HL-60 (cell line): ENCODE measurements around the gene FRMD3.
A peak's percentile ranks its signal among the peaks of the same experiment; 100 is the strongest.
"Not testable (repeated sequence)": the region's sequence is repeated elsewhere in the genome, so short reads cannot be mapped to it uniquely, and the experiment has no call there.

ENCODE experiments used
- DNase-seq, 2 experiments: peaks; one replicate each; pipeline ENCODE4 v3.0.0-alpha.2; 2010 to 2020; ENCODE audit warnings: low read depth in 1 of 2, low spot score in 1 of 2
- H3K27ac ChIP-seq: fragments of 250-450 bp; sonication (Bioruptor Pico); replicated peaks from 2 replicates; pipeline ENCODE4 v1.5.1; 2020; ENCODE audit warnings: mild to moderate bottlenecking, moderate library complexity
- H3K27me3 ChIP-seq: fragments of 250-450 bp; sonication (Bioruptor Pico); 2 replicates; pipeline ENCODE4 v1.5.1; 2021; ENCODE audit warnings: mild to moderate bottlenecking, moderate library complexity; ENCODE audit not compliant: insufficient read depth, poor library complexity, severe bottlenecking
- H3K4me3 ChIP-seq: replicated peaks from 2 replicates; pipeline ENCODE4 v1.5.1; 2011; ENCODE audit warnings: mild to moderate bottlenecking, control low read depth, low read length; ENCODE audit not compliant: insufficient read depth
- GABPA ChIP-seq: IDR thresholded peaks from 2 replicates; pipeline ENCODE4 v1.6.1; 2012; ENCODE audit warnings: low read depth
- POLR2AphosphoS5 ChIP-seq: IDR thresholded peaks from 2 replicates; pipeline ENCODE4 v1.6.1; 2012; ENCODE audit warnings: low read depth
- SPI1 ChIP-seq: IDR thresholded peaks from 2 replicates; pipeline ENCODE4 v1.6.1; 2012; ENCODE audit warnings: low read depth, mild to moderate bottlenecking, borderline replicate concordance
- TF ChIP-seq, protein P1 (sequence below): IDR thresholded peaks from one replicate; pipeline ENCODE4 v1.5.1; 2011; ENCODE audit warnings: low read length, control low read depth, inconsistent platforms; ENCODE audit not compliant: insufficient read depth
- TF ChIP-seq, protein P2 (sequence below): IDR thresholded peaks from 2 replicates; pipeline ENCODE4 v1.6.1; 2012; ENCODE audit warnings: low read depth; ENCODE audit not compliant: insufficient replicate concordance

Gene FRMD3

DNA sequence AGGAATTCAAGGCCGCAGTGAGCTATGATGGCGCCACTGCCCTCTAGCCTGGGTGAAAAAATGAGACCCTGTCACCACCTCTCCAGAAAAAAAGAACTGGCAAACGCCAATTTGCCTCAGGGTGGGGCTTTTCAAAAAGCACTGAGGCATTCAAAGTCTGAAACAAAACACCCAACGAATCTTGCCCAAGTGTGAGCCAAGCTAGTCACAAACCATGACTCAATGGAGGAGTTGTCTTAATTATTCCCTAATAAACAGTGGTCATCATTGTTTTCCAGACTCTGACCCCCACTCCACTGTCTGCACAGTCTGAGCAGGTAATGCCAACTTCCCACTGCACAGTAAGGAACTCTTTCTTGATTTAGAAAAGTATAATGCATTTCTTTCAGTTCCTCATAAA, 16.8 kb downstream of the FRMD3 start:
- no peak for DNase-seq
- no peaks in the 10 kb centered on the region for H3K27me3 ChIP-seq
- H3K27ac ChIP-seq, result peak overlapping the region; percentile 62
- no peak overlapping the region for H3K4me3 ChIP-seq
- no peak for TF ChIP-seq POLR2AphosphoS5
- TF ChIP-seq GABPA, result no peak
- TF ChIP-seq, protein P1, sequence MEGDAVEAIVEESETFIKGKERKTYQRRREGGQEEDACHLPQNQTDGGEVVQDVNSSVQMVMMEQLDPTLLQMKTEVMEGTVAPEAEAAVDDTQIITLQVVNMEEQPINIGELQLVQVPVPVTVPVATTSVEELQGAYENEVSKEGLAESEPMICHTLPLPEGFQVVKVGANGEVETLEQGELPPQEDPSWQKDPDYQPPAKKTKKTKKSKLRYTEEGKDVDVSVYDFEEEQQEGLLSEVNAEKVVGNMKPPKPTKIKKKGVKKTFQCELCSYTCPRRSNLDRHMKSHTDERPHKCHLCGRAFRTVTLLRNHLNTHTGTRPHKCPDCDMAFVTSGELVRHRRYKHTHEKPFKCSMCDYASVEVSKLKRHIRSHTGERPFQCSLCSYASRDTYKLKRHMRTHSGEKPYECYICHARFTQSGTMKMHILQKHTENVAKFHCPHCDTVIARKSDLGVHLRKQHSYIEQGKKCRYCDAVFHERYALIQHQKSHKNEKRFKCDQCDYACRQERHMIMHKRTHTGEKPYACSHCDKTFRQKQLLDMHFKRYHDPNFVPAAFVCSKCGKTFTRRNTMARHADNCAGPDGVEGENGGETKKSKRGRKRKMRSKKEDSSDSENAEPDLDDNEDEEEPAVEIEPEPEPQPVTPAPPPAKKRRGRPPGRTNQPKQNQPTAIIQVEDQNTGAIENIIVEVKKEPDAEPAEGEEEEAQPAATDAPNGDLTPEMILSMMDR, result no peak
- peak; percentile 37; the same call in 1 of the 2 replicates for TF ChIP-seq SPI1
- TF ChIP-seq, protein P2, sequence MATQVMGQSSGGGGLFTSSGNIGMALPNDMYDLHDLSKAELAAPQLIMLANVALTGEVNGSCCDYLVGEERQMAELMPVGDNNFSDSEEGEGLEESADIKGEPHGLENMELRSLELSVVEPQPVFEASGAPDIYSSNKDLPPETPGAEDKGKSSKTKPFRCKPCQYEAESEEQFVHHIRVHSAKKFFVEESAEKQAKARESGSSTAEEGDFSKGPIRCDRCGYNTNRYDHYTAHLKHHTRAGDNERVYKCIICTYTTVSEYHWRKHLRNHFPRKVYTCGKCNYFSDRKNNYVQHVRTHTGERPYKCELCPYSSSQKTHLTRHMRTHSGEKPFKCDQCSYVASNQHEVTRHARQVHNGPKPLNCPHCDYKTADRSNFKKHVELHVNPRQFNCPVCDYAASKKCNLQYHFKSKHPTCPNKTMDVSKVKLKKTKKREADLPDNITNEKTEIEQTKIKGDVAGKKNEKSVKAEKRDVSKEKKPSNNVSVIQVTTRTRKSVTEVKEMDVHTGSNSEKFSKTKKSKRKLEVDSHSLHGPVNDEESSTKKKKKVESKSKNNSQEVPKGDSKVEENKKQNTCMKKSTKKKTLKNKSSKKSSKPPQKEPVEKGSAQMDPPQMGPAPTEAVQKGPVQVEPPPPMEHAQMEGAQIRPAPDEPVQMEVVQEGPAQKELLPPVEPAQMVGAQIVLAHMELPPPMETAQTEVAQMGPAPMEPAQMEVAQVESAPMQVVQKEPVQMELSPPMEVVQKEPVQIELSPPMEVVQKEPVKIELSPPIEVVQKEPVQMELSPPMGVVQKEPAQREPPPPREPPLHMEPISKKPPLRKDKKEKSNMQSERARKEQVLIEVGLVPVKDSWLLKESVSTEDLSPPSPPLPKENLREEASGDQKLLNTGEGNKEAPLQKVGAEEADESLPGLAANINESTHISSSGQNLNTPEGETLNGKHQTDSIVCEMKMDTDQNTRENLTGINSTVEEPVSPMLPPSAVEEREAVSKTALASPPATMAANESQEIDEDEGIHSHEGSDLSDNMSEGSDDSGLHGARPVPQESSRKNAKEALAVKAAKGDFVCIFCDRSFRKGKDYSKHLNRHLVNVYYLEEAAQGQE, result no peak

DNA sequence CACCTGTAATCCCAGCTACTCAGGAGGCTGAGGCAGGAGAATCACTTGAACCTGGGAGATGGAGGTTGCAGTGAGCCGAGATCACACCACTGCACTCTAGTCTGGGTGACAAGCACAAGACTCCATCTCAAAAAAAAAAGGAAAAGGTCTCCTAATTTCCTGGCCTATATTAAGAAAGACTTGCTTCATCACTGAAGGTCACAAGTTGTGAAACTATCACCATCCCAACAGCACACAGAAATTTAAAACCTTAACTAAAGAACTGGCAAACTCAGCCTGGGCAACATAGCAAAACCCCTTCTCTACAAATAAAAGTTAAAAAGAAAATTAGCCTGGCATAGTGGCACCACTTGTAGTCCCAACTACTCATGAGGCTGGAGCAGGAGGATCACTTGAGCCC, 17.2 kb downstream of the FRMD3 start:
- Histone ChIP-seq H3K27me3 (no peaks in the 10 kb centered on the region), H3K4me3 (no peak overlapping the region), H3K27ac (peak overlapping the region; percentile 62)
- no peak for DNase-seq
- TF ChIP-seq POLR2AphosphoS5, result no peak

DNA sequence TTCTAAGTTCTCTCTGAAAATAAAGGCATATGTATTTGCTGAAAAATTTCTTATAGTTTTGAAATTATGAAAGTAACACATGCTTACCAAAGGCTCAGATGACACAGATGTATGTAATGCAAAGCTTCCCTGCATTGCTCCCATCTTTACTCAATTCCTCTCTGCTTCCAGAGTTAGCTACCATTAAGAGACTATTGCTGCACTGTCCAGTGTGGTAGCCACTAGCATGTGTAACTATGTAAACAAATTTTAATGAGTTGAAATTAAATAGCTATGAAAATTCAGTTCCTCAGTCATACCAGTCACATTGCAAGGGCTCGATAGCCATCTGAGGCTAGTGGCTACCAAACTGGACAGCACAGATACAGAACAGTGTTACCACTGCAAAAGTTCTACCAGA, 17.9 kb downstream of the FRMD3 start:
- no peak for TF ChIP-seq POLR2AphosphoS5
- TF ChIP-seq, protein P1, result no peak
- TF ChIP-seq SPI1, result no peak
- TF ChIP-seq, protein P2, result no peak
- TF ChIP-seq GABPA, result no peak
- Histone ChIP-seq H3K27me3 (no peaks in the 10 kb centered on the region), H3K27ac (peak overlapping the region; percentile 22), H3K4me3 (no peak overlapping the region)
- DNase-seq, result no peak

DNA sequence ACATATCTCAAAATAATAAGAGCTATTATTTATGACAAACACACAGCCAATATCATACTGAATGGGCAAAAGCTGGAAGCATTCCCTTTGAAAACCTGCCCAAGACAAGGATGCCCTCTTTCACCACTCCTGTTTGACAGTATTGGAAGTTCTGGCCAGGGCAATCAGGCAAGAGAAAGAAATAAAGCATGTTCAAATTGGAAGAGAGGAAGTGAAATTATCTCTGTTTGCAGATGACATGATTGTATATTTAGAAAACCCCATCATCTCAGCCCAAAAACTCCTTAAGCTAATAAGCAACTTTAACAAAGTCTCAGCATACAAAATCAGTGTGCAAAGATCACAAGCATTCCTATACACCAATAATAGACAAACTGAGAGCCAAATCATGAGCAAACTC, 20.2 kb downstream of the FRMD3 start:
- H3K27ac ChIP-seq, H3K4me3 ChIP-seq, DNase-seq, H3K27me3 ChIP-seq: not testable (repeated sequence)

DNA sequence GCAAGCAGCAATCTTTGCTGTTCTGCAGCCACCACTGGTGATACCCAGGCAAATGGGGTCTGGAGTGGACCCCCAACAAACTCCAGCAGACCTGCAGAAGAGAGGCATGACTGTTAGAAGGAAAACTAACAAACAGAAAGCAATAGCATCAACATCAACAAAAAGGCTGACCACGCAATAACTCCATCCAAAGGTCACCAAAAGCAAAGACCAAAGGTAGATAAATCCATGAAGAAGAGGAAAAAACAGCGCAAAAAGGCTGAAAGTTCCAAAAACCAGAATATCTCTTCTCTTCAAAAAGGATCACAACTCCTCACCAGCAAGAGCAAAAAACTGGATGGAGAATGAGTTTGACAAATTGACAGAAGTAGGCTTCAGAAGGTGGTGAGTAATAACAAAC, 23.4 kb downstream of the FRMD3 start:
- no peaks in the 10 kb centered on the region for H3K27me3 ChIP-seq
- no peak overlapping the region for H3K27ac ChIP-seq
- TF ChIP-seq, protein P2, result no peak
- no peak for TF ChIP-seq GABPA
- TF ChIP-seq, protein P1, result no peak
- no peak for TF ChIP-seq POLR2AphosphoS5
- no peak for TF ChIP-seq SPI1
- DNase-seq, result no peak
- no peak overlapping the region for H3K4me3 ChIP-seq
